ENCODE measurements around the gene OSER1.

DNA sequence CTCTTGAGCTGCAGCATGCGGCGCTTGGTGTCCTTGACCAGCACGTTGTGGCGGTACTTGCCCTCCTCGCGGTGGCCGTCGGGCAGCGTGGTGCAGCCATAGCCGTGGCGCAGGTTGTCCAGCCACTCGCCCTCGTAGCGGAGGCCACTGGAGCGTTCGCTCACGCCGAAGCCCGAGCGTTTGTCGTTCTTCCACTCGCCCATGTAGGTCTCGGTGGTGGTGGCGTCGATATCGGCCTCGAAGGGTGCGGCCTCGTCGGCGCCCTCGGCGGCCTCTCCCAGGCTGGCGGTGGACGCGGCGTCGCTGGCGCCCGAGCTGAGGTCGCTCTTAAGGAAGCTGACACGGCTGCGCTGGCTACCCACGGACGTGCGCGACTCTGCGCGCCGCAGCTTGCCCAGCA is 50.9 kb downstream of the OSER1 start:
- TF ChIP-seq POLR2A (IDR thresholded peaks at IDR 0.05): no peak
- TF ChIP-seq, protein P1, sequence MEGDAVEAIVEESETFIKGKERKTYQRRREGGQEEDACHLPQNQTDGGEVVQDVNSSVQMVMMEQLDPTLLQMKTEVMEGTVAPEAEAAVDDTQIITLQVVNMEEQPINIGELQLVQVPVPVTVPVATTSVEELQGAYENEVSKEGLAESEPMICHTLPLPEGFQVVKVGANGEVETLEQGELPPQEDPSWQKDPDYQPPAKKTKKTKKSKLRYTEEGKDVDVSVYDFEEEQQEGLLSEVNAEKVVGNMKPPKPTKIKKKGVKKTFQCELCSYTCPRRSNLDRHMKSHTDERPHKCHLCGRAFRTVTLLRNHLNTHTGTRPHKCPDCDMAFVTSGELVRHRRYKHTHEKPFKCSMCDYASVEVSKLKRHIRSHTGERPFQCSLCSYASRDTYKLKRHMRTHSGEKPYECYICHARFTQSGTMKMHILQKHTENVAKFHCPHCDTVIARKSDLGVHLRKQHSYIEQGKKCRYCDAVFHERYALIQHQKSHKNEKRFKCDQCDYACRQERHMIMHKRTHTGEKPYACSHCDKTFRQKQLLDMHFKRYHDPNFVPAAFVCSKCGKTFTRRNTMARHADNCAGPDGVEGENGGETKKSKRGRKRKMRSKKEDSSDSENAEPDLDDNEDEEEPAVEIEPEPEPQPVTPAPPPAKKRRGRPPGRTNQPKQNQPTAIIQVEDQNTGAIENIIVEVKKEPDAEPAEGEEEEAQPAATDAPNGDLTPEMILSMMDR (IDR thresholded peaks at IDR 0.05): no peak
- no peak for TF ChIP-seq POLR2AphosphoS5 (IDR thresholded peaks at IDR 0.05)

All from stomach (tissue), 4 donors.